ENCODE results near the gene ADAM12. TPM values are rescaled to one million over a fixed set of nuclear protein-coding genes. Genes with fewer than 3 reads are reported as not detected.

ADAM12 gene
- 10 to 100 TPM in 11 of 12 donors, not detected in 1; 15.2 to 33.9 (median 21.8) TPM for polyA plus RNA-seq (ENCODE audit: insufficient read length in 12 of 12)
- long read RNA-seq, donor 1 = 0 reads
- long read RNA-seq, donor 2, partial matches to known transcripts = 6 of 6 reads
- long read RNA-seq, donor 2, other reads (novel, unspliced or antisense) = 0 of 6 reads
- long read RNA-seq, donor 3, partial matches to known transcripts = 6 of 6 reads
- long read RNA-seq, donor 3, other reads (novel, unspliced or antisense) = 0 of 6 reads
- long read RNA-seq, donor 4 = 0 reads
- long read RNA-seq, donor 5 = 0 reads
- long read RNA-seq, donor 6 = 0 reads
- long read RNA-seq, donor 7, partial matches to known transcripts = 0 of 1 reads
- long read RNA-seq, donor 7, other reads (novel, unspliced or antisense) = 0 of 1 reads
- long read RNA-seq, donor 8 = 0 reads
- long read RNA-seq, donor 9 = 0 reads
- long read RNA-seq, donor 10 = 0 reads
- long read RNA-seq, donor 11 = 0 reads

- peak; percentile 78 for DNase-seq
Observed at GRCh38 chr10:126387931-126388911, at the start of gene ADAM12. ADAM12 (minus strand) TSS chr10:126388477; CDS start chr10:126388145, 332 bp downstream.

- DNase-seq = no peak
Observed at GRCh38 chr10:126437635-126438406, 49.5 kb upstream of the ADAM12 start.

GRCh38 chr10:126434235-126434634, 46.0 kb upstream of the ADAM12 start:
- DNase-seq = no peak

GRCh38 chr10:126433351-126433750, 45.1 kb upstream of the ADAM12 start:
- DNase-seq = no peak

GRCh38 chr10:126432507-126432906, 44.2 kb upstream of the ADAM12 start:
- no peak for DNase-seq

GRCh38 chr10:126431816-126432215, 43.5 kb upstream of the ADAM12 start:
- no peak for DNase-seq

GRCh38 chr10:126430512-126430911, 42.2 kb upstream of the ADAM12 start:
- no peak for DNase-seq

GRCh38 chr10:126429275-126429674, 41.0 kb upstream of the ADAM12 start:
- no peak for DNase-seq

- no peak for DNase-seq
Observed at GRCh38 chr10:126425489-126426065, 37.3 kb upstream of the ADAM12 start.

- no peak for DNase-seq
Observed at GRCh38 chr10:126425032-126425431, 36.8 kb upstream of the ADAM12 start.

- no peak for DNase-seq
Observed at GRCh38 chr10:126423732-126424491, 35.6 kb upstream of the ADAM12 start.

GRCh38 chr10:126422567-126422966, 34.3 kb upstream of the ADAM12 start:
- no peak for DNase-seq

- DNase-seq = peak; percentile 71
Observed at GRCh38 chr10:126421756-126422256, 33.5 kb upstream of the ADAM12 start.

GRCh38 chr10:126420567-126421300, 32.5 kb upstream of the ADAM12 start:
- peak; percentile 70 for DNase-seq

GRCh38 chr10:126417220-126417825, 29.0 kb upstream of the ADAM12 start:
- no peak for DNase-seq

GRCh38 chr10:126409821-126410220, 21.5 kb upstream of the ADAM12 start:
- no peak for DNase-seq

GRCh38 chr10:126408953-126409641, 20.8 kb upstream of the ADAM12 start:
- no peak for DNase-seq

GRCh38 chr10:126407831-126408230, 19.6 kb upstream of the ADAM12 start:
- no peak for DNase-seq
